Adrenal gland (tissue), 19 donors: Measurements from ENCODE around the gene PER1. TPM values are rescaled to one million over a fixed set of nuclear protein-coding genes. Genes with fewer than 3 reads are reported as not detected.

Experiments used
- DNase-seq, 7 donors: peaks; one replicate each; pipeline ENCODE4 v3.0.0-alpha.2; 2019 to 2020
- H3K27ac ChIP-seq, 5 donors: fragments of 200-600 bp; sonication (generic) in 4 of 5; 1 replicate in 3 of 5; 2 replicates in 2 of 5; pipeline versions ENCODE4 v1.5.1 to v1.8.0; 2016 to 2020; ENCODE audit warnings: mild to moderate bottlenecking in 1 of 5
- H3K27me3 ChIP-seq: fragments of 200-600 bp; 2 replicates; pipeline ENCODE4 v1.8.0; 2021
- H3K36me3 ChIP-seq, 2 donors: fragments of 200-600 bp; replicated peaks in 1 of 2; 1 replicate in 1 of 2; 2 replicates in 1 of 2; pipeline versions ENCODE4 v1.5.1 to v1.8.0; 2018 to 2022
- H3K4me1 ChIP-seq, 2 donors: fragments of 200-600 bp; replicated peaks in 1 of 2; 1 replicate in 1 of 2; 2 replicates in 1 of 2; pipeline versions ENCODE4 v1.5.1 to v1.8.0; 2018 to 2021
- H3K4me3 ChIP-seq, 4 donors: fragments of 200-600 bp; sonication (generic) in 3 of 4; one replicate each; pipeline ENCODE4 v1.5.1; 2016 to 2018
- H3K9me3 ChIP-seq, 3 donors: fragments of 200-600 bp; sonication (generic) in 1 of 3; replicated peaks in 1 of 3; 1 replicate in 2 of 3; 2 replicates in 1 of 3; pipeline versions ENCODE4 v1.5.1 to v1.8.0; 2016 to 2021
- POLR2A ChIP-seq, 2 donors: fragments of 450-650 bp; IDR thresholded peaks; one replicate each; pipeline ENCODE4 v1.6.1; 2017; ENCODE audit warnings: antibody characterized with exemption in 2 of 2, mild to moderate bottlenecking in 2 of 2, moderate library complexity in 1 of 2
- WGBS, 4 donors: extraction: QIAGEN DNeasy Blood & Tissue Kit in 2 of 4; methylation state at CpG; one replicate each; pipeline versions ENCODE4 v1.1.5 to v1.1.7; 2013 to 2017; 5-methylcytosine and 5-hydroxymethylcytosine counted together
- intact Hi-C, 2 donors: fragments of 100-400 bp; cut with DNase I; formaldehyde crosslinking; loops; one replicate each; pipeline versions ENCODE4 v1.14.1 to v1.15.0; 2022 to 2023
- long read RNA-seq, 10 donors: library from polyadenylated mRNA in 3 of 10; unstranded in 2 of 10; stranded (forward) in 1 of 10; transcript quantifications; one replicate each; pipeline ENCODE4 v2.0.0 and lab custom pipeline, GENCODE V29; 2021 to 2026
- polyA plus RNA-seq, 3 donors: library from polyadenylated mRNA; stranded (reverse); fragments of 200-250 nt in 2 of 3; fragments of 350-450 nt in 1 of 3; fragmentation: Illumina TruSeq in 1 of 3; extraction: RNeasy Lipid Tissue Mini Kit (QIAGEN cat#74804) in 1 of 3; gene quantifications; one replicate each; pipeline ENCODE4 v1.2.3, GENCODE V29; 2013 to 2014
- total RNA-seq, 9 donors: library from RNA; depleted of rRNA in 4 of 9; stranded (reverse); fragments of >200 nt in 4 of 9; fragments of 120-200 nt in 1 of 9; fragmentation: NEBNext Ultra II Directional in 1 of 9; extraction: Animal tissue kit (Norgen Biotek cat#: 25700) in 1 of 9; gene quantifications; one replicate each; pipeline versions ENCODE4 v1.1.0 to v1.2.4, GENCODE V29; 2013 to 2023
- TF ChIP-seq, protein P1 (sequence below), 6 experiments: fragments of 450-650 bp in 4 of 6; fragments of 200-600 bp in 2 of 6; sonication (generic) in 1 of 6; IDR thresholded peaks; 1 replicate in 5 of 6; 2 replicates in 1 of 6; pipeline versions ENCODE4 v1.5.1 to v1.8.0; 2016 to 2021; ENCODE audit warnings: antibody characterized with exemption in 6 of 6, mild to moderate bottlenecking in 2 of 6, moderate library complexity in 1 of 6
- donor health status: healthy with polysubstance abuse.
- donor health status: Bipolar disorder and iron deficiency.
- donor health status: DM: yes; HTN: yes; CAD: no.
- donor health status: DM: no; HTN: no; CAD: no.
- donor health status: DM: no; HTN: no; CAD: no.
- donor health status: DM: yes; HTN: yes; CAD: no.

PER1 gene
- 100 to 1,000 TPM in 5 of 9 donors, 10 to 100 TPM in 3, 1 to 10 TPM in 1; 9.9 to 295 (median 108) TPM for total RNA-seq
- polyA plus RNA-seq = 100 to 1,000 TPM in 2 of 3 donors, 10 to 100 TPM in 1; 12.4 to 360 (median 161) TPM
- long read RNA-seq, donor 1, transcript PER1-219 (3 exons, 461 nt) = major isoform, 7 of 21 reads
- long read RNA-seq, donor 1, partial matches to known transcripts = 7 of 21 reads
- long read RNA-seq, donor 1, other reads (novel, unspliced or antisense) = 0 of 21 reads
- long read RNA-seq, donor 2, transcript PER1-216 (2 exons, 512 nt) = minor isoform, 6 of 28 reads
- long read RNA-seq, donor 2, transcript PER1-207 (2 exons, 540 nt) = major isoform, 7 of 28 reads
- long read RNA-seq, donor 2, partial matches to known transcripts = 10 of 28 reads
- long read RNA-seq, donor 2, other reads (novel, unspliced or antisense) = 0 of 28 reads
- long read RNA-seq, donor 3, partial matches to known transcripts = 0 of 5 reads
- long read RNA-seq, donor 3, other reads (novel, unspliced or antisense) = 0 of 5 reads
- long read RNA-seq, donor 4, partial matches to known transcripts = 3 of 3 reads
- long read RNA-seq, donor 4, other reads (novel, unspliced or antisense) = 0 of 3 reads
- long read RNA-seq, donor 5, full-length matches to known transcripts = 10 of 55 reads
- long read RNA-seq, donor 5, partial matches to known transcripts = 32 of 55 reads
- long read RNA-seq, donor 5, other reads (novel, unspliced or antisense) = 13 of 55 reads
- long read RNA-seq, donor 6, partial matches to known transcripts = 3 of 9 reads
- long read RNA-seq, donor 6, other reads (novel, unspliced or antisense) = 5 of 9 reads
- long read RNA-seq, donor 7, partial matches to known transcripts = 0 of 6 reads
- long read RNA-seq, donor 7, other reads (novel, unspliced or antisense) = 0 of 6 reads
- long read RNA-seq, donor 8, transcript PER1-216 (2 exons, 512 nt) = major isoform, 5 of 14 reads
- long read RNA-seq, donor 8, partial matches to known transcripts = 5 of 14 reads
- long read RNA-seq, donor 8, other reads (novel, unspliced or antisense) = 0 of 14 reads
- long read RNA-seq, donor 9, partial matches to known transcripts = 0 of 7 reads
- long read RNA-seq, donor 9, other reads (novel, unspliced or antisense) = 0 of 7 reads
- long read RNA-seq, donor 10, partial matches to known transcripts = 0 of 4 reads
- long read RNA-seq, donor 10, other reads (novel, unspliced or antisense) = 0 of 4 reads

GRCh38 chr17:8152112-8152775 is at the start of gene PER1:
Gene PER1 (minus strand): TSS chr17:8152404. CDS start chr17:8150706, 1,698 bp downstream.
- WGBS, 4 donors = 2 to 6% (median 2%) methylated on average over 23 to 42 of the region's 42 CpGs
- Histone ChIP-seq H3K27ac (peak within 1 kb of the TSS; percentile 99 to 100 (median 100)), H3K4me3 (peak within 1 kb of the TSS in 3 of 4 donors; percentile 46 to 93 (median 47)), H3K36me3 (peaks cover 0 to 40% of the 10 kb centered on the region in 2 donors), H3K4me1 (peaks cover 34 to 39% of the 10 kb centered on the region in 2 donors), H3K27me3 (no peaks in the 10 kb centered on the region), H3K9me3 (no peaks in the 10 kb centered on the region)
- peak; percentile 99 to 100 (median 99) for DNase-seq
- intact Hi-C loops = no loop called here
- TF ChIP-seq, protein P1, sequence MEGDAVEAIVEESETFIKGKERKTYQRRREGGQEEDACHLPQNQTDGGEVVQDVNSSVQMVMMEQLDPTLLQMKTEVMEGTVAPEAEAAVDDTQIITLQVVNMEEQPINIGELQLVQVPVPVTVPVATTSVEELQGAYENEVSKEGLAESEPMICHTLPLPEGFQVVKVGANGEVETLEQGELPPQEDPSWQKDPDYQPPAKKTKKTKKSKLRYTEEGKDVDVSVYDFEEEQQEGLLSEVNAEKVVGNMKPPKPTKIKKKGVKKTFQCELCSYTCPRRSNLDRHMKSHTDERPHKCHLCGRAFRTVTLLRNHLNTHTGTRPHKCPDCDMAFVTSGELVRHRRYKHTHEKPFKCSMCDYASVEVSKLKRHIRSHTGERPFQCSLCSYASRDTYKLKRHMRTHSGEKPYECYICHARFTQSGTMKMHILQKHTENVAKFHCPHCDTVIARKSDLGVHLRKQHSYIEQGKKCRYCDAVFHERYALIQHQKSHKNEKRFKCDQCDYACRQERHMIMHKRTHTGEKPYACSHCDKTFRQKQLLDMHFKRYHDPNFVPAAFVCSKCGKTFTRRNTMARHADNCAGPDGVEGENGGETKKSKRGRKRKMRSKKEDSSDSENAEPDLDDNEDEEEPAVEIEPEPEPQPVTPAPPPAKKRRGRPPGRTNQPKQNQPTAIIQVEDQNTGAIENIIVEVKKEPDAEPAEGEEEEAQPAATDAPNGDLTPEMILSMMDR (IDR thresholded peaks at IDR 0.05) = peak in 1 of 6 experiments; percentile 7
- TF ChIP-seq POLR2A (IDR thresholded peaks at IDR 0.05) = peak; percentile 98 to 99

DNA sequence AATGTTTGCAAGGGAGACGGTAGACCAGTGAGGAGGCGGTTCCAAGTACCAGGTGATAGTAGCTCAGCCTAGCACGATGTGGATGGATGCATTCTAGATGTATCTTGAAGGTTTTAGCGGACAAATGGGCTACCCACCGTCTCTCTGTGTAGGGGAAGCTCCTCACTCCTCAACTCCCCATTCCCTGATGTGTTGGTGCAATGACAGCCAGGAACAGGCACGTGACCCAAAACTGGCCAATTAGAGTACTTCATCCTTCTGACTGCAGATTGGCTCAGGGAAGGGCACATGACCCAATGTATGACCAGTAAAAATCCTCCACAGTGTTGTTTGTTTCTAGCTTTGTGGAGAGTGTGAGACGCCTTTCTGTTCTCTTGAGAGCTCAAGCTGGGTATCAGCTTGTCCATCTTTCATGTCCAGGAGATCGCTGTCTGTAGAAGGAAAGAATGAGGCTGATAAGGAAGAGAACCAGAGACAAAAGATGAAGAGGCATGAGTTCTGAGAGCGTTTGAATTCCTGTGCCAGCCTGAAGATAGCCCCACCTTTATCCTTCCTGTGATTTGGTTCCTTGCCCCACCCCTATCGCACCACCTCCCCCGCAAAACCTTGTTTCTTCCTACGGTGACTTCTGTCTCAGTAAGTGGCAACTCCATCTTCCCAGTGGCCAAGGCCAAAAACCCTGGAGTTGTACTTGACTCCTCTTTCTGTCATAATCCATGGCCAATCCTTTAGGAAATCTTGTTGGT is 40.0 kb upstream of the PER1 start:
- Histone ChIP-seq H3K36me3 (no peaks in the 10 kb centered on the region), H3K27ac (peak overlapping the region; percentile 6 to 88 (median 55)), H3K4me3 (peak overlapping the region in 1 of 4 donors; percentile 56), H3K9me3 (no peaks in the 10 kb centered on the region), H3K27me3 (no peaks in the 10 kb centered on the region), H3K4me1 (peaks cover 27 to 41% of the 10 kb centered on the region in 2 donors)
- DNase-seq = peak; percentile 81 to 97 (median 92)
- 6 to 11% (median 8%) methylated on average over 12 of the region's 12 CpGs for WGBS, 4 donors
- intact Hi-C loops = no loop called here
- TF ChIP-seq, protein P1 (IDR thresholded peaks at IDR 0.05) = no peak
- peak in 1 of 2 donors; percentile 85 for TF ChIP-seq POLR2A (IDR thresholded peaks at IDR 0.05)

DNA sequence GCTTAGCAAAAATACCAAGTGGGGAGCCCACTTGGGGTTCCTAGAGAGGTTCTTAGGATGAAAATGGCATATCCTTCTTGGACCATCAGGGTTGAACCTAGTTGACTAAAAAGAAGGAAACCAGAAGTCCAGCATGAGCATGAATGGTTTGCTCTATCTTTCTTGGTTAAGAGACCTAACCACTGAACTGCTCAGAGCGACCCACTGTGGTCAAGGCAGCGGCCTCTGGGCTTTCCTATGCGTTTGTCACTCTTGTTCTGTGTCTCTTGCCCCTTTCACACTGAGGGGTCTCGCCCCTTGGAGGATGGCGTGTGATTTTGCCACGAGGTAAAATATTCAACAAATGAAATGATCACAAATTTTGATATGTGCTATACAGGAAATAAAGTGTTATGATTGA is 38.3 kb upstream of the PER1 start:
- DNase-seq = no peak
- H3K4me3 ChIP-seq = peak overlapping the region in 1 of 4 donors; percentile 87
- H3K36me3 ChIP-seq = no peaks in the 10 kb centered on the region
- peaks cover 30 to 38% of the 10 kb centered on the region in 2 donors for H3K4me1 ChIP-seq
- intact Hi-C loops = no loop called here
- no peaks in the 10 kb centered on the region for H3K9me3 ChIP-seq
- WGBS, 4 donors = 36 to 44% (median 38%) methylated on average over 6 of the region's 6 CpGs
- TF ChIP-seq POLR2A (IDR thresholded peaks at IDR 0.05) = no peak
- TF ChIP-seq, protein P1 (IDR thresholded peaks at IDR 0.05) = no peak
- H3K27ac ChIP-seq = peak overlapping the region in 4 of 5 donors; percentile 39 to 96 (median 72)
- no peaks in the 10 kb centered on the region for H3K27me3 ChIP-seq
